HG03135 (cell line): ENCODE data around the gene KRTAP4-5.
"Not testable (repeated sequence)": the region's sequence is repeated elsewhere in the genome, so short reads cannot be mapped to it uniquely, and the experiment has no call there.

Source experiments
- ATAC-seq: cut with Tn5 transposase; IDR thresholded peaks from one replicate; pipeline ENCODE4 v1.9.1; 2021; ENCODE audit warnings: mild to moderate bottlenecking, moderate library complexity; ENCODE audit not compliant: unreplicated experiment

KRTAP4-5 gene

GRCh38 chr17:41149652-41149985, at the start of gene KRTAP4-5:
Gene KRTAP4-5 (minus strand): TSS chr17:41149825. CDS start chr17:41149767, 58 bp downstream.
- no peak for ATAC-seq

DNA sequence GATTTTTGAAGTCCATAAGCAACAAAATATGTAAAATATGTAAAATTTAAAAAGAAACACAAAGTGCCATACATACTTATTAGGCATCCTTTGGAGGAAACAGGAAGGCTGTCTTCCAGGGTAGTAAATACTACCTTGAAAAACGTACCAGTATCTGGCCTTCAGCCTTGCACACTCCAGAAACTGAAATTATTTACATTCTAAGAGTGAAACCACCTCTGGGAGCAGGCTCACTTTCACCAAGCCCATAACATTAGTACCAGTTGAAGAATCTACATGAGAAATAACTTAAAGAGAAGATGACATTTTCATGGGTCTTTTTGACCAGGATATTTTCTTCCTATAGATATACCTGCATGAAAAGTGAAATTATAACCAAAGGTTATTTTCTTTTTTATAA, 46.4 kb upstream of the KRTAP4-5 start:
- no peak for ATAC-seq

DNA sequence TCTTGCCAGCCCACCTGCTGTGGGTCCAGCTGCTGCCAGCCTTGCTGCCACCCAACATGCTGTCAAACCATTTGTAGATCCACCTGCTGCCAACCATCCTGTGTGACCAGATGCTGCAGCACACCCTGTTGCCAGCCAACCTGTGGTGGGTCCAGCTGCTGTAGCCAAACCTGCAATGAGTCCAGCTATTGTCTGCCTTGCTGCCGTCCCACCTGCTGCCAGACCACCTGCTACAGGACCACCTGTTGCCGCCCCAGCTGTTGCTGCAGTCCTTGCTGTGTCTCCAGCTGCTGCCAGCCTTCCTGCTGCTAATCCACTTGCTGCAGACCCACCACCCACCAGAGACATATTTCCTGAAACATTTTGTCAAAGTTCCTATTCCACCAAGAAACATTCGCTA, 40.7 kb upstream of the KRTAP4-5 start:
- no peak for ATAC-seq

- ATAC-seq = not testable (repeated sequence)
Observed at GRCh38 chr17:41189837-41190318, 40.3 kb upstream of the KRTAP4-5 start, which contains the start of gene KRTAP9-1. Gene KRTAP9-1 (plus strand): TSS chr17:41189887. CDS start chr17:41189887, 0 bp downstream.

DNA sequence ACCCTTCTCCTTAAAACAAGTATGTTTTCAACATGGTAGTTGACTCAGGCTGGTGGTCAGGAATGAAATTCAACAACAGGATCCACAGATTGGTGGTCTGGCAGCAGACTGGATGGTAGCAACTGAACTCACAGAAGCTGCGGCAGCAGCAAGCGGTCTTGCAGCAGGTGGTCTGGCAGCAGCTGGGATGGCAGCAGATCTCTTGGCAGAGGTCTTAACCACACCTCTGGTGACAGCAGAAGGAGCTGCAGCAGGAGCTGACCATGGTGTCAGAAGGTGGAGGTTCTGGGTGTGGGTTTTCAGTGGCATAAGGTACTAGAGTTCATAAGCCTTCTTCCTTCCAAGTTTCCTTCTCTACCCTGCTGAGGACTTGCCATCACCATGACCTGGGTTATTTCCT, 37.2 kb upstream of the KRTAP4-5 start:
- ATAC-seq = no peak

DNA sequence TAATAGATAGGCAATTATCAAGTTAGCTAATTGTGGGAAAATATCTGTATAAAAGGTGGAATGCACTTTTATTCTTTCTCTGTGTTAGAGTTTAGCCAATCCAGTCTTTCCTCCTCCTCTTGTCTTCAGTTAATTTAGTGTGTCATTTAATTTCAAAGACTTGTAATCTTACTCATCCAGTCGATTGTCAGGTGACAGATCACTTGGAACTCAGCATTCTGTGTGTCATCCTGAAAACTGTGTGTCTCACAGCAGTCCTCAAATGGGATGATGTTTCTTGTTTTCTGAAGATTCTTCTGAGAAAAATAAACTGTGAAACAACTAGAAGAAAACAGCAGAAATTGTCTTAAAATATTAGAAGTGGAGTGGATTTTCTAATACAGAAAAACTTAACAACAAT, 35.4 kb upstream of the KRTAP4-5 start:
- ATAC-seq = no peak

GRCh38 chr17:41184480-41184961, 34.9 kb upstream of the KRTAP4-5 start, which contains the start of gene KRTAP4-1:
Gene KRTAP4-1 (minus strand): TSS chr17:41184911. CDS start chr17:41184854, 57 bp downstream.
- no peak for ATAC-seq

DNA sequence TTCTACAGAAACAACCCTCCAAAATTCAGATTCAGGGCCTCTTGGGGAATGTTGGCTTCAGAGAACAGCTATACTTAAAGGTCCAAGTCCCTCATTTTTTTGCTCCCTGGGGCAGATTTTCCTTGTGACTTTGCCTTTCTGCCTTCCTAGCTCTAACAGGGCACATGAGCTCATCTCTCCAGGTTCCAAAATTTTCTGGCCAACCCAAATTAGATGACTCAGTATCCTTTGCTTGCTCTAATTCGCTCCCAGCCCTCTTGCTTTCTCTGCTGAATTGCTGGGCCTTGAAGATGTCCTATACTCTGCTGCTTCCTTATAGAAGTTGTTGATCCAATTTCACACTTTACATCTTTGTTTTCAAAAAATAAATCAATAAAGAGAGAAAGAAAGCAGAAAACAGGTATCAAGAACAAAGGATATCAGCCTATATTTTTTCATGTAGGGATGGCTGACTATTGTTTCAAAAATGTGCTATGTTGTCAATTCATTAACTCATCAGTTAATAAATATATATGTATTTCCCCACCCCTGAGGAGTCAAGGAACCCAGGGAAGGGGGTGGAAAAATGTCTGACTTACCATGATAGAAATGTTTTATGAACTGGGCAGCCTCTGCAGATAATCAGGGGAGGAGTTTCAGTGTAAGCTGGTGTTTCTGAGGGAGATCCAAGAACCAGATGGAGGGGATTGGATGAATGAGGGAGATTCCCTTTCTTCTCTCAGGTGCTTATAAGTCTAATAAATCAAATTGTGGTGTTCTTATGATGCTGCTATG, 29.4 kb upstream of the KRTAP4-5 start:
- ATAC-seq = no peak

GRCh38 chr17:41178341-41178740, 28.7 kb upstream of the KRTAP4-5 start:
- no peak for ATAC-seq

DNA sequence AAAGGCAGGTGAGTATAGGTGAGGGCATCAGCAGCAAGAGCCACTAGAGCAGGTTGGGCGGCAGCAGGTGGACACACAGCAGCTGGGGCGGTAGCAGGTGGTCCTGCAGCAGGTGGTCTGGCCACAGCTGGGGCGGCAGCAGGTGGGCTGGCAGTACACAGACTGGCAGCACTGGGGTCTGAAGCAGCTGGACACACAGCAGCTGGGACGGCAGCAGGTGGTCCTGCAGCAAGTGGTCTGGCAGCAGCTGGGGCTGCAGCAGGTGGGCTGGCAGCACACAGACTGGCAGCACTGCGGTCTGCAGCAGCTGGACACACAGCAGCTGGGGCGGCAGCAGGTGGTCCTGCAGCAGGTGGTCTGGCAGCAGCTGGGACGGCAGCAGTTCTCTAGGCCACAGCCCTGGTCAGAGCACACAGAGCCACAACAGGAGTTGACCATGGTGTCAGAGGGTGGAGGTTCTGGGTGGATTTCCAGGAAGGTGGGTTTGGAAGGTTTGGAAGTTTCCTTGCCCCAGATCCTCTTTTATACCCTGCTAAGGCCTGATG, 28.2 kb upstream of the KRTAP4-5 start, which contains the start of gene KRTAP4-2:
TSS of gene KRTAP4-2 (minus strand) at position 495 of the 545 bp plus-strand sequence. CDS start at position 438, 57 bp downstream.
- ATAC-seq = no peak

- ATAC-seq = no peak
Observed at GRCh38 chr17:41176744-41177387, 27.2 kb upstream of the KRTAP4-5 start.

DNA sequence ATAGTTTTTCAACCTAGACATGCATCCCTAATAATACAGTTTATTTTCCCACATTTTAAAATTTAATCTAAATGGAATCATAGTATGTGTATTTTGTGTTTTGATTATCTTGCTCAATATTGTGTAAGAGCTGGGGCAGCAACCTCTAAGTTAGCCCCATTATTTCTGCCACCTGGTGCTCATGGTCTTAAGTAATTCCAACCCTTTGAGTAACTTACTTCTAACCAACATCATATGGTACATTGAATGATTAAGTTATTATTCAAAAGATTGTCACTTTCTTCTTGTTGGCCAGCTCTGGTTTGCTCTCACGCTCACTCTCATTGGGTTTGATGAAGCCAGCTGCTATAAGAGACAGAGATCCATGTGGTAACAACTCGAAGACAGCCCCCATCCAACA, 22.3 kb upstream of the KRTAP4-5 start:
- no peak for ATAC-seq

DNA sequence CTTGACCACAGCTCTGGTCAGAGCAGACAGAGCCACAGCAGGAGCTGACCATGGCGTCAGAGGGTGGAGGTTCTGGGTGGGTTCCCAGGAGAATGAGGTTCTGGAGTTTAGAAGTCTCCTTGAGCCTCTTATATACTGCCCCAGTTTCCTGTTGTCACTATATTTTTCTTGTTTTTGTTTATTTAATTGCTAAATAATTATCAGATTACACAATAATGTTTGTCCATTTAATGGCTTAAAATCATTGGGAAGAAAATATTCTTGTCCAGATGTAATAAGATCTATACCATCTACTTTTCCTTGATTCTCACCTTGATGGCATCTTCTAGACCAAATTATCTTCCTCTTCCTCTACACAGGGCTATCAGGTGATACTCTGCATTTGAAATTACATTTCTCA, 18.5 kb upstream of the KRTAP4-5 start, which contains the start of gene KRTAP4-3:
TSS of gene KRTAP4-3 (minus strand) at position 101 of the 400 bp plus-strand sequence. CDS start at position 52, 49 bp downstream.
- ATAC-seq = no peak

DNA sequence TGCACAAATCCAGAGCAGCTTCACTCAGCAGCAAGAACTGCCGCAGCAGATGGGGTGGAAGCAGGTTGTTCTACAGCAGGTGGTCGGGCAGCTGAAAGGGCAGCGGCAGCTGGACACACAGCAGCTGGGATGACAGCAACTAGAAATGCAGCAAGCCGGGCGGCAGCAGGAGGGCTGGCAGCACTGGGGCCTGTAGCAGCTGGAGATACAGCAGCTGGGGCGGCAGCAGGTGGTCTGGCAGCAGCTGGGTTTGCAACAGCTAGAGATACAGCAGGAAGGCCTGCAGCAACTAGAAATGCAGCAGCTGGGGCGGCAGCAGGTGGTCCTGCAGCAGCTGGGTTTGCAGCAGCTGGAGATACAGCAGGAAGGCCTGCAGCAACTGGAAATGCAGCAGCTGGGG, 17.9 kb upstream of the KRTAP4-5 start:
- no peak for ATAC-seq

GRCh38 chr17:41163828-41164227, 14.2 kb upstream of the KRTAP4-5 start:
- ATAC-seq = no peak

DNA sequence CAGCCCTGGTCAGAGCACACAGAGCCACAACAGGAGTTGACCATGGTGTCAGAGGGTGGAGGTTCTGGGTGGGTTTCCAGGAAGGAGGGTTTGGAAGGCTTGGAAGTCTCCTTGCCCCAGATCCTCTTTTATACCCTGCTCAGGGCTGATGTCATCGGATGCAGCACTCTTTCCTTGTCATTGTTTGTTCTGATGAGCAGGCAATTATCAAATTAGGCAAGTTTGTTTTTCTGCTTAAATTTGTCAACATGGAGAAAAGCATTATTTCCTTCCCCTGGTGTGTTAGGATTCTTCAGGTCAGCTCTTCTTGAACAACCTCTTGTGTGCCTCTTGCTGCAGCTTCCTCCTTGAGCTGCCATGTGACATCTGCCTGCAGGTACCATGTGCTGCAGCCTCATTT, 11.0 kb upstream of the KRTAP4-5 start, which contains the start of gene KRTAP4-4:
TSS of gene KRTAP4-4 (minus strand) at position 101 of the 400 bp plus-strand sequence. CDS start at position 44, 57 bp downstream.
- no peak for ATAC-seq

DNA sequence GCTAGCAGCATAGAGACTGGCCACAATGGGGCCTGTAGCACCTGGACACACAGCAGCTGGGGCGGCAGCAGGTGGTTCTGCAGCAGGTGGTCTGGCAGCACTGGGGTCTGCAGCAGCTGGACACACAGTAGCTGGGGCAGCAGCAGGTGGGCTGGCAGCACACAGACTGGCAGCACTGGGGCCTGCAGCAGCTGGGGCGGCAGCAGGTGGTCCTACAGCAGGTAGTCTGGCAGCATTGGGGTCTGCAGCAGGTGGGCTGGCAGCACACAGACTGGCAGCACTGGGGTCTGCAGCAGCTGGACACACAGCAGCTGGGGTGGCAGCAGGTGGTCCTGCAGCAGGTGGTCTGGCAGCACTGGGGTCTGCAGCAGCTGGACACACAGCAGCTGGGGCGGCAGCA, 10.6 kb upstream of the KRTAP4-5 start:
- not testable (repeated sequence) for ATAC-seq

GRCh38 chr17:41153856-41154255, 4.2 kb upstream of the KRTAP4-5 start:
- no peak for ATAC-seq

DNA sequence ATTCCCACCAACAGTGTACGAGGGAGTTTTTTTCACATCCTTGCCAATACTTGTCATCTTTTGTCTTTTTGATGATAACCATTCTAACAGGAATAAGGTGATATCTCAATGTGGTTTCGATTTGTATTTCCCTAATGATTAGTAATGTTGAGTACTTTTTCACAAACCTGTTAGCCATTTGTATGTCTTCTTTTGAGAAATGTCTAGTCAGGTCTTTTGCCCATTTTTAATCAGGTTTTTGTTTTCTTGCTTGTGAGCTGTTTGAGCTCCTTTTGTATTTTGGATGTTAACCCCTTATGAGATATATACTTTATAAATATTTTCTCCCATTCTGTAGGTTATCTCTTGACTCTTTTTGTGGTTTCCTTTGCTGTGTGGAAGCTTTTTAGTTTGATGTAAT, 1.9 kb upstream of the KRTAP4-5 start:
- ATAC-seq = no peak

- no peak for ATAC-seq
Observed at GRCh38 chr17:41150026-41150425, 401 bp upstream of the KRTAP4-5 start.

DNA sequence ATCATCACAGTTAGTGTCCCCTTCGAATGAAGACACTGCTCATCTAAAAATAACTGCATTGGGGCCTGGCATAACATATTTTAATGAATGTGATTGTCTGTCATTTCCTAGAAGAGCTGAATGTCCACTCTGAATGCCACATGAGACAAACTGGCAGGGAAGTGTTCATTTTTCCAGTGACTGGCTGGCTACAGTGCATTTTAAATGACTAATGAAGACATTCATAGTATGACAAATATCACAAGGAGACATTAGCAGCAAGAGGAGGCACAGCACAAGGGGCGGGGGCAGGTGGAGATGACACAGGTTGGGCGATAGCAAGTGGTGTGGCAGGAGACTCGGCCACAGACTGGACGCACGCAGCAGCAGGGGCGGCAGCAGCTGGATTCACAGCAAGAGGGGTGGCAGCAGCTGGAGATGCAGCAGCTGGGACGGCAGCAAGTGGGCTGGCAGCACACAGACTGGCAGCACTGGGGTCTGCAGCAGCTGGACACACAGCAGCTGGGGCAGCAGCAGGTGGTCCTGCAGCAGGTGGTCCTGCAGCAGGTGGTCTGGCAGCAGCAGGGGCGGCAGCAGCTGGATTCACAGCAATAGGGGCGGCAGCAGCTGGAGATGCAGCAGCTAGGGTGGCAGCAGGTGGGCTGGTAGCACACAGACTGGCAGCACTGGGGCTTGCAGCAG, 514 bp downstream of the KRTAP4-5 start:
- ATAC-seq = not testable (repeated sequence)
